GM12878 (cell line): Measurements from ENCODE around the gene GOLGA7B.

Source experiments
- ASH2L ChIP-seq: fragments of 300-600, 200-600 bp; sonication (generic); IDR thresholded peaks from 2 replicates; pipeline ENCODE4 v1.6.1; 2017; ENCODE audit warnings: low read depth, mild to moderate bottlenecking, borderline replicate concordance
- RAD21 ChIP-seq: IDR thresholded peaks from 2 replicates; pipeline ENCODE4 v1.6.1; 2011; ENCODE audit warnings: mild to moderate bottlenecking, low read depth, low read length, moderate library complexity; ENCODE audit not compliant: insufficient read depth
- TF ChIP-seq, protein P1 (sequence below), 3 experiments: IDR thresholded peaks in 2 of 3; conservative IDR thresholded peaks in 1 of 3; 2 replicates each; pipeline ENCODE4 v1.5.1; 2011; ENCODE audit warnings: low read depth in 3 of 3, low read length in 3 of 3, mild to moderate bottlenecking in 3 of 3, control low read depth in 2 of 3, moderate library complexity in 2 of 3, inconsistent platforms in 1 of 3, mixed read lengths in 1 of 3; ENCODE audit not compliant: control insufficient read depth in 2 of 3, insufficient read depth in 1 of 3; ENCODE audit errors: extremely low read depth in 1 of 3

DNA sequence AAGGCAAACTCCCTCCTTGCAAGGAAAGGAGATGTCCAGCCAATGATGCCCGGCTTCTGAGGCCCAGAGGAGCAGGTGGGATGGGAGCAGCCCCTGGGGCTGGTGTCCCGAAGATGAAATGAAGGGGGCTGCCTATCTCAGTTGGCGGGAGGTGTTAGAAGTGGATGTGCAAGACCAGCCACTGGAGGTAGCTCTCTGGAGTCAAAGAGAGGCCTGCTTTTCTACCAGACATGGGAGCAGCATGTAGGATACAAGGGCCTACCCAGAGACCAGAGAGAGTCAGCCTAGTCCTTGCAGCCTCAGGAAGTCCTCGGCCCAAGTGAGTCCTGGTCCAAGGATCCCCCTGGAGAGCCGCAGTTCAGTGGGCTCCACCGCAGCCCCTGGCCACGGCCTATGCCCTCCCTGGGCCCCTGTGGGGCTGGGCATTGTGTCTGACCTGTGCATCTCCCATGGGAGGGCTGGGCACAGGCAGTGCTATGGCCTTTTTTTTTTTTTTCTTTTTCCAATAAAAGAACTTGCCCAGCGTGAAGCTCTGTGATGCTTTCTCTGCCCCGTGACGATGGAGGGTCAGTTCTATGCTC is 17.7 kb downstream of the GOLGA7B start:
- TF ChIP-seq RAD21 = no peak
- no peak for TF ChIP-seq ASH2L
- TF ChIP-seq, protein P1, sequence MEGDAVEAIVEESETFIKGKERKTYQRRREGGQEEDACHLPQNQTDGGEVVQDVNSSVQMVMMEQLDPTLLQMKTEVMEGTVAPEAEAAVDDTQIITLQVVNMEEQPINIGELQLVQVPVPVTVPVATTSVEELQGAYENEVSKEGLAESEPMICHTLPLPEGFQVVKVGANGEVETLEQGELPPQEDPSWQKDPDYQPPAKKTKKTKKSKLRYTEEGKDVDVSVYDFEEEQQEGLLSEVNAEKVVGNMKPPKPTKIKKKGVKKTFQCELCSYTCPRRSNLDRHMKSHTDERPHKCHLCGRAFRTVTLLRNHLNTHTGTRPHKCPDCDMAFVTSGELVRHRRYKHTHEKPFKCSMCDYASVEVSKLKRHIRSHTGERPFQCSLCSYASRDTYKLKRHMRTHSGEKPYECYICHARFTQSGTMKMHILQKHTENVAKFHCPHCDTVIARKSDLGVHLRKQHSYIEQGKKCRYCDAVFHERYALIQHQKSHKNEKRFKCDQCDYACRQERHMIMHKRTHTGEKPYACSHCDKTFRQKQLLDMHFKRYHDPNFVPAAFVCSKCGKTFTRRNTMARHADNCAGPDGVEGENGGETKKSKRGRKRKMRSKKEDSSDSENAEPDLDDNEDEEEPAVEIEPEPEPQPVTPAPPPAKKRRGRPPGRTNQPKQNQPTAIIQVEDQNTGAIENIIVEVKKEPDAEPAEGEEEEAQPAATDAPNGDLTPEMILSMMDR (IDR thresholded peaks at IDR 0.05 in 2 of 3, conservative IDR thresholded peaks at IDR 0.05 in 1 of 3; ENCODE audit: control insufficient read depth in 2 of 3, extremely low read depth in 1 of 3, insufficient read depth in 1 of 3, low read depth in 3 of 3, low read length in 3 of 3) = no peak
